Measurements from ENCODE around the gene MRPL10.

The MRPL10 gene

GRCh38 chr17:47791025-47791424 is 40.3 kb downstream of the MRPL10 start:
- TF ChIP-seq CTCF (IDR thresholded peaks at IDR 0.05; ENCODE audit: low read depth, low read length), result no peak
- no peak overlapping the region for H3K4me3 ChIP-seq (ENCODE audit: low read depth, low read length)

GRCh38 chr17:47789611-47790561 is 41.5 kb downstream of the MRPL10 start:
- peak; percentile 44; the same call in 1 of the 2 replicates for TF ChIP-seq CTCF (IDR thresholded peaks at IDR 0.05; ENCODE audit: low read depth, low read length)
- H3K4me3 ChIP-seq (ENCODE audit: low read depth, low read length), result peak overlapping the region; percentile 32

DNA sequence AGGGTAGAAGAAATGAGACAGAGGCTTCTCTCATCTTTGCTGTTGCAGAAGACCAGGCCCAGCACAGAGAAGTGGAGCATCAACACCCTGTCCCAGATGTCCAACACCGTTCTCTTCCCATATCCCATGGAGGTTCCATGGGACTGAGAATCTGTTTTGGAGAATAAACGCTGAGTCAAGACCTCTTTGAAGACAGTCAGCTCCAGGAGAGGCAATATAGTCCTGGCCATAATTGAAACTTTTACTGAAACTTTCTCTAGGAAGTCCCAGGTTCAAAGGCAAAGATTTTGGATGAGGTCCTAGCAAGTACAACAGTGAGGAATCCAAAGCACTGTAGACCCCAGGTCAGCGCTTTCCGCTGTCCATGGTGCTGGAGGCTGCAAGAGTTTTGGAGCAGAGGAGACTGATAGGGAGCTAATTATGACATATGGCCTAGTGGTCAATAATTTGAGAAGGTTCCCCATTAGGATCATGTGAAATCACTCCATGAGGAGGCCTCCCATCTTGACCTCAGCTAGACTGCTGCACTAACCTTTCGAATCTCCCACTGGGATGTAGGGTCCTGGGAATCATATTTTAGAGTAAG is 45.7 kb downstream of the MRPL10 start:
- no peak for TF ChIP-seq CTCF (IDR thresholded peaks at IDR 0.05; ENCODE audit: low read depth, low read length)

GRCh38 chr17:47781397-47781796 is 49.9 kb downstream of the MRPL10 start:
- no peak overlapping the region for H3K4me3 ChIP-seq (ENCODE audit: low read depth, low read length)
- TF ChIP-seq CTCF (IDR thresholded peaks at IDR 0.05; ENCODE audit: low read depth, low read length), result no peak

More for the DNA sequence above, 45.7 kb downstream of the MRPL10 start:
- H3K4me3 ChIP-seq (ENCODE audit: low read depth, low read length), result no peak overlapping the region

GRCh38 chr17:47778184-47778635 is 53.1 kb downstream of the MRPL10 start:
- no peak overlapping the region for H3K4me3 ChIP-seq (ENCODE audit: low read depth, low read length)
- TF ChIP-seq CTCF (IDR thresholded peaks at IDR 0.05; ENCODE audit: low read depth, low read length), result no peak

DNA sequence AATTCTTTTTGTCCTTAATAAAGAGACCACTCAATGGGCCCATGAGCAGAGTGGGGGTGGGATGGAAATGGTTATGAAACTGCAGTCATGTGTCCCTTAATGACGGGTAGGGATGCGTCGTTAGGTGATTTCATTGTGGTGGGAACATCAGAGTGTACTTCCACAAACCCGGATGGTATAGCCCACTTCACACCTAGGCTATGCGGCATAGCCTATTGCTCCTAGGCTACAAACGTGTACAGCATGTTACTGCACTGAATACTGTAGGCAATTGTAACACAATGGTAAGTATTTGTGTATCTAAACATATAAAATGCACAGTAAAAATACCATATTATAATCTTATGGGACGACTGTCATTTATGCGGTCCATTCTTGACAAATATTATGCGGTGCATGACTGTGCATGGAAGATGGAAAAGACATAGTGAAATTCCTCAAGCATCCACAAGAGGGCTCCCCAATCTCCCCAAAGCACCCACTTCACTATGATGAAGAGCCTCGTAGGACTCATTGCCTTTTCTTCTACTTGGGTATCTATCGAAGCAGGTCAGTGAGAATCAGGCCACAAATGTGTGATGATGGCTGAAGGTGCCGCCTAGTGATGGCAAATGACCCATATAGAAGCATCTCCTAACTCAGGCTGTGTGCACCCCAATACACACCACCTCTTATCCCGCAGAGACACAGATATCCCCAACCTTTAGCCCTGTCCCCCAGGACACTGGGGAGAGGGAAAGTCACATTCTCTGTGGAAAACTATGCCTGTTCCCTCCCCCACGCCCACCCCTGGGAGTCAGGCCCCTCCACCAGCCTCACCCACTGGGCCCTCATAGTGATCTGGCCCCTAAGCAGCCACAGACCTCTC is 54.8 kb downstream of the MRPL10 start:
- peak; percentile 58 for TF ChIP-seq CTCF (IDR thresholded peaks at IDR 0.05; ENCODE audit: low read depth, low read length)
- H3K4me3 ChIP-seq (ENCODE audit: low read depth, low read length), result no peak overlapping the region

Data from WI38 (cell line).